ENCODE data around the gene TMEM59L.

Gene TMEM59L

DNA sequence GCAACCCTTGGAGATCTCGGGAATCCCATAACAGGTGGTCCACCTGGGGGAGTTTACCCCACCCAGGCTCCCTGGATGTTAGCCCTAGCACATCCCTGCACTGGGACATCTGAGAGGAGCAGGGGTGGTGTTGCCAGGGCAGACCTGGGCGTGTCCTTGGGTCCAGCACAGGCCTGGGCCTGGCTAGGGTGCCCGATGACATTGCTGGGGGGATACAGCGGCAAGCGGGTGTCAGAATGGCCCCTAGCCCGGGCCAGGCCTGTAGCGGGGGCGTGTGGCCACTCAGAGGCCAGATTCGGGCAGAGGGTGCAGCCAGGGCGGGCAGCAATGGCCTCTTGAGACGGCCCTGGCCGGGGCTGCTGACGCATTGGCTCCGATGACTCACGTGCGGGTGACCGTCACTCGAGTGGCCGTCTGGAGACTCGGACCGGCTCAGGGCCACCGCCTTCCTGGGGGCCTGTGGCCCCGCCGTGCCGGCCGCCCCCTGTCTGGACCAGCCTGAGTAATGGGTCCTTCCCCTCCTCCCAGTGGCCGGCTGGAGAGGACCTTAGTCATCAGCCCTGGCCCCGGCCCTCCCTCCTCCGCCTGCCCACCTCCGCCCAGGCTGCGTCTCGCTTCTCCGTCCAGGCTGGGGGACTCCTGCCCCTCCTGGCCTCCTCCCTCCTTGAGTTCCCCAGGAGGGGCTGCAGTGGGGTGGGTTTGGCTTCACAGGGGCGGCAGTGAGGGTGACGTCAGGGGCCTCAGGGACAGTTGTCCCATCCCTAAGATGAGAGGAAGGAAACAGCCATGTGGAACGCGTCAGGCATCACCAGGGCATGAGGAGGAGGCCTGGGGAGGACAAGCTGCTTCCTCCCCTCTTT is 47.6 kb downstream of the TMEM59L start:
- DNase-seq: no peak

DNA sequence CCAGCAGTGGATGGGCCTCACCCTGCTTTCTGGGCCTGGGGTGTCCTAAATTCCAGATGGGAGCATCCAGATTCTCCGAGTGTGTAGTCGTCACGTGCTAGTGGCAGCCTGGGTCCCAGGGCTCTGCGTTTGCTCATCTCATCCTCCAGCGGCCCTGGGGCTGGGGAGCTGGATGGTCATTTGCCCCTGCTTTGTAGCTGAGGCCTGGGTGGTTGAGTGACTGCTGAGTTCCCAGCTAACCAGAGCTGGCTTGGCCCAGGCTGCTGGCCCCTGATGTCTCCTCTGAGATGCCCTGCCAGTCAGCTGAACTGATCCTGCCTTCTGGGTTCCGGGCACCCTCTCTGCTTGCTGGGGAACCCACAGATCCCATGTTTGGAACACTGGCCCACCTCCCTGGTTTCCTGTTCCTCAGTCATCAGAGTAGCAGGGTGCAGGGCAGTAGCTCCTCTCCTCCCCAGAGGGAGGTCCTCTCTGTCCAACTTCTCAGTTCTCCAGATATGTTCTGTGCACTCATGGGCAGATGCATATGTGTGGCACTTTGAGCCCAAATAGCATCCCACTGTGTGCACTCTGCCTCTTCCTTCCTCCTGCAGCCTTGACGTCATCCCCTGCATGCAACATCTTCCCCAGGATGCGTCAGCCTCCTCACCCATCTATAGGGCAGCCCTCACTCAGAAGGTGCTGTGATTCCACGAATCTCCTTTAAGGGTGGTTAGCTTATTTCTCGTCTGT is 48.4 kb downstream of the TMEM59L start:
- DNase-seq: no peak

DNA sequence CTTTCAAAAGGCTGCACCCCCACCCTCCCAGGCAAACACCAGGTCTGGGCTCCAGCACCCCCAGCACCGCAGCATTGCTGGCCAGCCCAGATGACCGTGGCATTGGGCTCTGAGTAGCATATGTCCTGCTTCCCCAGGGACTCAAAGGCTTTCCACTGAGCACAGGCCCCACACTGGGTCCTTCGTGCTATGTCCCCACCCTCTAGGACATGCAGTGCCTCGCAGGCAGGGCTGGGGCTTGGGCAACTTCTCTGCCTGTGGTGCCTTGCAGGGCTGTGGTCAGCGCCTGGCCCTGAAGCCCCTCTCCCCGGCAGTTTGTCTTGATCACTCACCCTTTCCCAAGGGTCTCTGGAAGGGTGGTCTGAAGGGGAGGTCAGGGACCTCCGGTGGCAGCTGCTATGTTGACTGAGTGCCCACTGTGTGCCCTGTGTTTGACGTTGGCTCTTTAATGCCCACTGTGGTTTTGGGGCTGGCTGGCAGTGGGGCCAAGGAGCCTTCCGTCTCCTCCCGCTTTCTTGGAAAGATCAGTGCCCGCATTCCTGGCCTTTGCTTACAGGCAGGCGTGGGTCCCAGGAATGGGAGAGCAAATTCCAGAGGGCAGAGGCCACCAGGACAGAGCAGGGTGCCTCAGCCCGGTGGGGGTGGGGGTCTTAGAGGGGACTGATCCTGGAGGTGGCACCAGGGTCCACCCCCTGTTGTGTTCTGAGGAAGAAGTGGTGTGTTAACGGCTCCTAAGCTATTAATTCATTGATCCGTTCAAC is 50.5 kb downstream of the TMEM59L start:
- no peak for DNase-seq

DNA sequence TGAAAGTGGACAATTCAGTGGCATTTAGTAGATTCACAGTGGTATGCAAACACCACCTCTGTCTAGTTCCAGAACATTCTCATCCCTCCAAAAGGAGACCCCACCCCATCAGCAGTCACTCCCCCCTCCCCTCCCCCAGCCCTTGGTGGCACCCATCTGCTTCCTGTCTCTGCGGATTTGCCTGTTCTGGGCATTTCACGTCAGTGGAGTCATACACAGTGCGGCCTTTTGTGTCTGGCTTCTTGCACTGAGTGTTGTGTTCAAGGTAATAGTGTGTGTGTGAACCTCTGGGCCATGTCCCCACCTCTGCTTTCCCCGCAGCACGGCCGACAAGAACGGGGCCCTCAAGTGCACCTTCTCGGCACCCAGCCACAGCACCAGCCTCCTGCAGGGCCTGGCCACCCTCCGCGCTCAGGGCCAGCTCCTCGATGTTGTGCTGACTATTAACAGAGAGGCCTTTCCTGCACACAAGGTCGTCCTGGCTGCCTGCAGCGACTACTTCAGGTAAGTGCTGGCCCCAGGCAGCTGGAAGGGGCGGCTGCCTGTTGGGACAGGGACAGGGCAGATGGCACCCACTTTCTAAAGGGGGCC is 51.4 kb downstream of the TMEM59L start:
- DNase-seq: no peak

DNA sequence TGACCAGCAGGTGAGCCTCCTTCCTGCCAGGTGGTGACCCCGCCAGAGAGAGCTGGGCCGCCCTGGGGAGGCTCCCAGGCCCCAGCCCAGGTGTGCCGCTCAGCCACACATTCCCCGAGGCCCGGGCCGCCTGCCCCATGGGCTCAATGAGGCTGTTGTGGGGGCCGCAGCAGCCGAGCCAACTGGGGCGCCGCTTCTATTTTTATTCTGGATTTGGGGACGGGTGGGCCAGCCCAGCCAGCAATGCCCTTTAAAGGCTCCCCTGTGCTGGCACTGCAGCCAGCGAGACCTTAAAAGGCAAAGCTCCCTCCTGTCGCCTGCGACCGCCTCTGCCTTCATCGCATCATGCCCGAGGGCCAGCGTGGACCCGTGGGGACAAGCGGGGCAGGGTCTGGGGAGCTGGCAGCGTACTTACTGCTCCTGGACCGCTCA is 53.1 kb downstream of the TMEM59L start:
- no peak for DNase-seq

DNA sequence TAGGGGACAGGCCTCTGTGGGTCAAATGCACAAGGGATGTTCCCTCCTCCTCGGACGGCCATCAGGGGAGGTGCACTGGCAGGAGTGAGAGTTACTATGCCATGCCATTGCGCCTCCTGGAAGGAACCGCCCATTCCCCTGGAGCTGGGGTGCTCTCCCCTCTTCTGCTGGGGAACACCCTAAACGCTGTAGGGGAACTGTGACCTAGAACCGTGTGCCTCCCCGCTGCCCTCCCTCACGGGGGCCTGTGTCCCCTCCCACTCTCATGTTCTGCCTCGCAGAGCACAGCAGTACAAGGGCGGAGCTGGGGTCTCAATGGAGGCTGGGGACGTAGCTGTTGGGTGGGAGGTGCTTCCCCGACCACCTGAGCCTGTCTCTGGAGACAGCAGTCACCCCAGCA is 53.6 kb downstream of the TMEM59L start:
- DNase-seq: no peak

DNA sequence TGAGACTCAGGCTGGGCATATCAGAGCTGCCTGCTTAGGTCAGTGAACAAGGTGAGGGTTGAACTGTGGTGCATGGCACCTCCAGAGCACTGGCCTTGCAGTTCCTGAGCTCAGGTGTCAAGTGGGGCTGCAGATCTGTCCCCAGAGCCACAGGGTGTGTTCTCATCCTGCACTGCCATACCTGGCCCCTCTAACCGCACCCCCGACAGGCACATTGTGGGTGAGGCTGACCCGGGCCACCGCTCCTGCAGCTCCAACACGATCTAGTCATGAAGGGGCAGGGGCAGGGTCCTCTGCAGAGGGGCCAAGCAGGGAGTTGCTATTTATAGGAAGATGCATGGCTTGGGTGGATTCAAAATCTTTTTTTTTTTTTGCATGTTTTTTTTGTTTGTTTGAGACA is 54.1 kb downstream of the TMEM59L start:
- DNase-seq: no peak

DNA sequence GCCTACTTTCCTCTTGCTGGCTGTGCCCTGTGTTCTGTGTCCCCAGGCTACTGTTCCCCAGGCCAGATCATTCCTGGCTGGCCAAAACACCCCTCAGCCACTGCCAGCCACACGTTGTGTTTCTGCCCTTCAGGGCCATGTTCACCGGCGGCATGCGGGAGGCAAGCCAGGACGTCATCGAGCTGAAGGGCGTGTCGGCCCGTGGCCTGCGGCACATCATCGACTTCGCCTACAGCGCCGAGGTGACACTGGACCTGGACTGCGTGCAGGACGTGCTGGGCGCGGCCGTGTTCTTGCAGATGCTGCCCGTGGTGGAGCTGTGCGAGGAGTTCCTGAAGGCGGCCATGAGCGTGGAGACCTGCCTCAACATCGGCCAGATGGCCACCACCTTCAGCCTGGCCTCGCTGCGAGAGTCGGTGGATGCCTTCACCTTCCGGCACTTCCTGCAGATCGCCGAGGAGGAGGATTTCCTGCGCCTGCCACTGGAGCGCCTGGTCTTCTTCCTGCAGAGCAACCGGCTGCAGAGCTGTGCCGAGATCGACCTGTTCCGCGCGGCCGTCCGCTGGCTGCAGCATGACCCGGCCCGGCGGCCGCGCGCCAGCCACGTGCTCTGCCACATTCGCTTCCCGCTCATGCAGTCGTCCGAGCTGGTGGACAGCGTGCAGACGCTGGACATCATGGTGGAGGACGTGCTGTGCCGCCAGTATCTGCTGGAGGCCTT is 55.0 kb downstream of the TMEM59L start:
- no peak for DNase-seq

DNA sequence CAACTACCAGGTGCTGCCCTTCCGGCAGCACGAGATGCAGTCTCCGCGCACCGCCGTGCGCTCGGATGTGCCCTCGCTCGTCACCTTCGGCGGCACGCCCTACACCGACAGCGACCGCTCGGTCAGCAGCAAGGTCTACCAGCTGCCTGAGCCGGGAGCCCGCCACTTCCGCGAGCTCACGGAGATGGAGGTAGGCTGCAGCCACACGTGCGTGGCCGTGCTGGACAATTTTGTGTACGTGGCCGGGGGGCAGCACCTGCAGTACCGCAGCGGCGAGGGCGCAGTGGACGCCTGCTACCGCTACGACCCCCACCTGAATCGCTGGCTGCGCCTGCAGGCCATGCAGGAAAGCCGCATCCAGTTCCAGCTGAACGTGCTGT is 55.6 kb downstream of the TMEM59L start:
- DNase-seq: no peak

DNA sequence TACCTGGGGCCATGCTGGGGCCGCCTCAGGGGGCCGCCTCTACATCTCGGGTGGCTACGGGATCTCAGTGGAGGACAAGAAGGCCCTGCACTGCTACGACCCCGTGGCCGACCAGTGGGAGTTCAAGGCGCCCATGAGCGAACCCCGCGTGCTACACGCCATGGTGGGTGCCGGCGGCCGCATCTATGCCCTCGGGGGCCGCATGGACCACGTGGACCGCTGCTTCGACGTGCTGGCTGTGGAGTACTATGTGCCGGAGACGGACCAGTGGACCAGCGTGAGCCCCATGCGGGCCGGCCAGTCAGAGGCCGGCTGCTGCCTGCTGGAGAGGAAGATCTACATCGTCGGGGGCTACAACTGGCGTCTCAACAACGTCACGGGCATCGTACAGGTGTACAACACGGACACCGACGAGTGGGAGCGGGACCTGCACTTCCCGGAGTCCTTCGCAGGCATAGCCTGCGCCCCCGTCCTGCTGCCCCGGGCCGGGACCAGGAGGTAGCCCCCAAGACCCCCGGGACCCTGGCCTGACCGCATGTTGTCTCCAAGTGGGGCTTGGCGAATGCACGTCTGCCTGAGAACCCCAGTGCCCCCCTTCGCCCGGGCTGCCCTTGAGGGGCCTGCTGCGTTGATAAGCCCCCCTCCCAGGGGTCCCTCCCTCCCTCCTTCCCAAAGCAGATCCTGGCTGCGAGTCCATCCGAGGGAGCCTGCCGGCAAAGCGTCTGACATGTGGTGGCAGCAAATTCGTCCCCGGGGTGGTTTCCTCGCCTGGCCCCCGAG is 56.3 kb downstream of the TMEM59L start:
- no peak for DNase-seq

DNA sequence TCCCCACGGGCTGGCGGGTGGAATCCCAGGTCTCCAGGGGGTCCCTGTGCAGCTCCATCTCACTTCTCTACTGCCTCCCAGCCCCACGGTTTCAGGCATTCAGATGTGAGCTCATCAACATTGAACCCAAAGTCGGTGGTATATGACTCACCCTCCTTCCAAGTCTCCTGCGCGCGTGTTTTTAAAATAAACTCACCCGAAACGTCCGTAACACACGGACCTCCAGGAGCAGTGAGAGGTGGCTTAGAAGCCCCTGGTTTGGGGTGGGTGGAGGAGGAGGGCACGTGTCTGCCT is 56.8 kb downstream of the TMEM59L start:
- DNase-seq: no peak

DNA sequence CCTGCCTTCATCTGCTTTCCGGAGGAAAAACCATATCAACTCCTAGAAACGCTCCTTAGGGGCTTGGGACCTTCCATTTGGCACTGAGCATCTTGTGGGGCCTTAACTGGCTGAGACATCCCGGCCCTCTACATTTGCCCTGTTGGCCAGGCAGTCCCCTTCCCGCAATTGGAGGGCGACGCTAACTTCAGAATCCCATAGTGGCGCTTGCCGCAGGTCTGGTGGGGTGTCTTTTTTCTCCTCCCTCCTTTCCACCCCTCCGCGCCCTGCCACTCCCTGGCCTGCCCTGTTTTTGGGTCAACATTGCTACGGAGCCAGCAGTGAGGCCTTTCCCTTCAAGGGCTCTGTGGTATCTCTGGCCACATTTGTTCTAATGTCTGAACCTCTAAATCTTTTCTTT is 57.2 kb downstream of the TMEM59L start:
- no peak for DNase-seq

DNA sequence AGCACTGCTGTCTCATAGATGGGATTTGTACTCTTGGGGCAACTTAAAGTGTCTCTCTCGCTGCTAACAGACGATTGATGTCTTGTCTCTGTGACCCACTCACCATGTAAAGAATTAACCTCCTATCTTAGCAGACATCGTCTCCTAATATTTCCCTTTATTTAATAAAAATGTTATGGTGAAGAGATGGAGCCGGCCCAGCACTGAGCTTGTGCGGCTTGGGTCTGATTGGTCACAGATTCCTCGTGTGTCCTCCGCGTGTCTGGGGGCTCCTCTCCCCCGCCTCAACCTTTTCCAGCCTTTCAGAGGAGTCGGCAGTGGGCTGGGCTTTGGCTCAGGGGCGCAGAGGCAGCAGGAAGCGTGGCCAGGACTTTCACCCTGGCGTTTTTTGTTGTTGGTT is 57.6 kb downstream of the TMEM59L start:
- no peak for DNase-seq
